ENCODE data around the gene NEMF. TPM values are rescaled to one million over a fixed set of nuclear protein-coding genes. Genes with fewer than 3 reads are reported as not detected.

The NEMF gene
- total RNA-seq, 1 donor from 2014 or later: 41.3 TPM

DNA sequence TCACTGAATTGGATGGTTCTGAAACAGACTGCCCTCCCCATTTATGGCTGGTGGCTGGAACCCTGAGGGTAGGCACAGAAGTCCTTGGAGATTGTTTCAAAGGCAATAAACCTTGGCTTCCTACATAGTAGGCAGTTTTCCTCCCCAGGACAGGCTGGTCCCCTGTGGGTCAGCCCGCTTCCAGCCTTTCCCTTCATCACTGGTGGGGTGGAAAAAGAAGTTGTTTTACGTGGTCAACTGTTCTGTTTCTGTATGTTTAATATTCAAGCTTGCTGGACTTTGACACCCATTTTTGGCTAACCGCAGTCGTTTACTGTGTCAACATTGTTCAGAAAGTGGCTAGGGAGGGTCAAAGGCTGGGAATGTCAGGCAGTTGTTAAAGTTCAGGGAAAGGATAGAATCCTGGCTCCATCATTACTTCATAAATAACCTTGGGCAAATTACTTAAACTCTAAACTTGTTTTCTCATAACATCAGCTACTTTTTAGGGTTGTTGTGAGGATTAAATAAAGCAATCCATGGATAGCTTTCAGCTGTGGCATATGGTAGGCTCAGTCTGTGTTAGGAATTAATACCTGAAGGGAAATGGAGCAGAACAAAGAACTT is 82.3 kb downstream of the NEMF start:
- DNase-seq (ENCODE audit: low read depth): peak; percentile 79
- TF ChIP-seq, protein P1, sequence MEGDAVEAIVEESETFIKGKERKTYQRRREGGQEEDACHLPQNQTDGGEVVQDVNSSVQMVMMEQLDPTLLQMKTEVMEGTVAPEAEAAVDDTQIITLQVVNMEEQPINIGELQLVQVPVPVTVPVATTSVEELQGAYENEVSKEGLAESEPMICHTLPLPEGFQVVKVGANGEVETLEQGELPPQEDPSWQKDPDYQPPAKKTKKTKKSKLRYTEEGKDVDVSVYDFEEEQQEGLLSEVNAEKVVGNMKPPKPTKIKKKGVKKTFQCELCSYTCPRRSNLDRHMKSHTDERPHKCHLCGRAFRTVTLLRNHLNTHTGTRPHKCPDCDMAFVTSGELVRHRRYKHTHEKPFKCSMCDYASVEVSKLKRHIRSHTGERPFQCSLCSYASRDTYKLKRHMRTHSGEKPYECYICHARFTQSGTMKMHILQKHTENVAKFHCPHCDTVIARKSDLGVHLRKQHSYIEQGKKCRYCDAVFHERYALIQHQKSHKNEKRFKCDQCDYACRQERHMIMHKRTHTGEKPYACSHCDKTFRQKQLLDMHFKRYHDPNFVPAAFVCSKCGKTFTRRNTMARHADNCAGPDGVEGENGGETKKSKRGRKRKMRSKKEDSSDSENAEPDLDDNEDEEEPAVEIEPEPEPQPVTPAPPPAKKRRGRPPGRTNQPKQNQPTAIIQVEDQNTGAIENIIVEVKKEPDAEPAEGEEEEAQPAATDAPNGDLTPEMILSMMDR (conservative IDR thresholded peaks at IDR 0.05; ENCODE audit: low read depth, low read length): no peak
- peak overlapping the region; percentile 97 for H3K4me3 ChIP-seq (ENCODE audit: low read depth, low read length)

GRCh38 chr14:49769581-49770211 is 82.9 kb downstream of the NEMF start:
- DNase-seq (ENCODE audit: low read depth): no peak
- peak overlapping the region; percentile 97 for H3K4me3 ChIP-seq (ENCODE audit: low read depth, low read length)
- TF ChIP-seq, protein P1 (conservative IDR thresholded peaks at IDR 0.05; ENCODE audit: low read depth, low read length): no peak

GRCh38 chr14:49769171-49769570 is 83.4 kb downstream of the NEMF start:
- TF ChIP-seq, protein P1 (conservative IDR thresholded peaks at IDR 0.05; ENCODE audit: low read depth, low read length): no peak
- no peak for DNase-seq (ENCODE audit: low read depth)
- peak overlapping the region; percentile 97 for H3K4me3 ChIP-seq (ENCODE audit: low read depth, low read length)

DNA sequence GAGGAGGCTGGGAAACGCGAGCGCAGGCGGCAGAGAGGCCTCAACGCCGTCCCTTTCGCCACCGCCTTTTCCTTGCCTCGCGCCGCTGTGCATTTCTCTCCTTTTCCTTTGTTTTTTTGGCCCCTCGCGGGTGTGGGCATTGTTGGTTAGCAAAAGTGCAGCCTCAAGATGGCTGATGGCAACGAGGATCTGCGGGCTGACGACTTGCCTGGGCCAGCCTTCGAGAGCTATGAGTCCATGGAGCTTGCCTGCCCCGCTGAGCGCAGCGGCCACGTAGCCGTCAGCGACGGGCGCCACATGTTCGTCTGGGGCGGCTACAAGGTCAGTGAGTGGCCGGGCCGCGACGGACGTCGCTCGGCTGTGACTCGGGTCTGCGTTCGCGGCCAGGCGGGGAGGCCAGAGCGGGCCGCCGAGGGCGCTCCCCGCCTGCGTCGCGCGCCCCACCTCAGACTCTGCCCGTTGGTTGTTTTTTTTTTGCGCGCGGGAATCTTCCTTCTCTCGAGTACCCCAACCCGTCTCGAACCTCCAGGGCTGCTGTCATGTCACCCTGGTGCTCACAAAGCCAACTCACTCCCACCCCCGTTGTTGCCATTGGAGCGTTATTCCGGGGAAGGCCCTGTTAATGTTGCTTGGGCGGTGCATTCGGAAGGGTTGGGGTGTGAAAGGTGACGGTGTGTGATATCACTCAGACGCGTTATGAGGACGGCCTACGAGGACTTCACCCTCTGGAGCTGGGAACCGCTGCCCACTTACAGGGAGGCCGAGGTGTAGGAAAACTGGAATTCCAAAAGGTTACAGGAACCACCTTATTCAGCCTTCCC is 84.1 kb downstream of the NEMF start:
- H3K4me3 ChIP-seq (ENCODE audit: low read depth, low read length): peak overlapping the region; percentile 97
- DNase-seq (ENCODE audit: low read depth): no peak
- TF ChIP-seq, protein P1 (conservative IDR thresholded peaks at IDR 0.05; ENCODE audit: low read depth, low read length): no peak

DNA sequence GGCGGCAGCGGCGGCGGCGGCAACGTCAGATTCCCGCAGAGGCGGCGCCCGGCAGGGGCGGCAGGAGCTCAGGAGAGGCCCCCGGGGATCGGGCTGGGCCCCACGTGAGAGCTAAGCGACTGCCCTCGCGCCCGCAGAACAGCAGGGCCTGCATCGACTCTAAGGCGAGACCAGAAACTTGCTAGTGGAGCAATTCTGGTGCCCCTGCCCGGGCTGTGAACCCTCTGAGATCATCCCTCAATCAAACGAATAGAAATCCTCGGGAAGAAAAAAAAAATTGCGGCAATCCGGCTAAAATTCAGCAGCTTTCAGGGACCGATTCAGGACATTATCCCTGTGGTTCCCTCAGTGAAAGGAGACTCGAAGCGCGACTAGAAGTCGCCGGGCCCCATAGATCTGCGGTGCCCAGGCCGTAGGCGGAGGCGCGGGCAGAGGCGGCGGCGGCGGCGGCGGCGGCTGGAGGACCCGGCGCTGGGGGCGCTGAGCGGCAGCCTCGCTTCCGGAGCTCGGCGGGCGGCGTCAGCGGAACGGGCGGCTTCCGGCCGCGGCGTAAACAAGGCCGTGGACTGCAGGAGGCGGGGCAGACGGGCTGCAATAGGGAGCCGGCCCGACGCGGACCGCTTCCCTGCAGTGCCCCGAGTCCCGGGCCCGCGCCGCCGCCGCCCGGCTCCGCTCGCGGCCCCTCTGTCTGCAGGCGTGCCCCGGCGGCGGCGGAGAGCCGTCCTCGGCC is 84.9 kb downstream of the NEMF start, which contains the start of gene KLHDC2:
KLHDC2 (plus strand) TSS at position 583 of the 730 bp plus-strand sequence. CDS start 316 bp downstream, outside the sequence.
- peak within 1 kb of the TSS; percentile 97 for H3K4me3 ChIP-seq (ENCODE audit: low read depth, low read length)
- TF ChIP-seq, protein P1 (conservative IDR thresholded peaks at IDR 0.05; ENCODE audit: low read depth, low read length): peak; percentile 12
- no peak for DNase-seq (ENCODE audit: low read depth)

DNA sequence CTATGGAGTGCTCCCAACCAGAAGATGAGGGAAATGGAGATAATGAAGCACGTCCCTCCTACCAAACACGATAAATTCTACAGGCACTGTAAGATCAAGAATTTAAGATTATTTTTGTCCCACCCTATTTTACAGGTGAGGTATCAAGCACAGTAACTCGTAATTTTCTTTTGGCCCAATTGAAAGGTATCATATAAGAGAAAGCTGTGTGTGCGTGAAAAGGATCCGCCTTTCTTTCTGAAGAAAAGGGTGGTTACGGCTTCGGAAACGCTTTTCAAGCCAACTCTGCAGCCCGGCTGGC is 85.4 kb downstream of the NEMF start:
- TF ChIP-seq, protein P1 (conservative IDR thresholded peaks at IDR 0.05; ENCODE audit: low read depth, low read length): no peak
- peak overlapping the region; percentile 97 for H3K4me3 ChIP-seq (ENCODE audit: low read depth, low read length)

More for the DNA sequence above, 85.4 kb downstream of the NEMF start:
- DNase-seq (ENCODE audit: low read depth): no peak
